NCI-H1930 (cell line): Measurements from ENCODE around the gene DNASE1L3.
"Not testable (repeated sequence)": the region's sequence is repeated elsewhere in the genome, so short reads cannot be mapped to it uniquely, and the experiment has no call there.

ENCODE experiments used
- DNase-seq, 2 experiments: peaks; one replicate each; lab custom pipeline; 2025; lab: John Stamatoyannopoulos, UW

The DNASE1L3 gene

DNA sequence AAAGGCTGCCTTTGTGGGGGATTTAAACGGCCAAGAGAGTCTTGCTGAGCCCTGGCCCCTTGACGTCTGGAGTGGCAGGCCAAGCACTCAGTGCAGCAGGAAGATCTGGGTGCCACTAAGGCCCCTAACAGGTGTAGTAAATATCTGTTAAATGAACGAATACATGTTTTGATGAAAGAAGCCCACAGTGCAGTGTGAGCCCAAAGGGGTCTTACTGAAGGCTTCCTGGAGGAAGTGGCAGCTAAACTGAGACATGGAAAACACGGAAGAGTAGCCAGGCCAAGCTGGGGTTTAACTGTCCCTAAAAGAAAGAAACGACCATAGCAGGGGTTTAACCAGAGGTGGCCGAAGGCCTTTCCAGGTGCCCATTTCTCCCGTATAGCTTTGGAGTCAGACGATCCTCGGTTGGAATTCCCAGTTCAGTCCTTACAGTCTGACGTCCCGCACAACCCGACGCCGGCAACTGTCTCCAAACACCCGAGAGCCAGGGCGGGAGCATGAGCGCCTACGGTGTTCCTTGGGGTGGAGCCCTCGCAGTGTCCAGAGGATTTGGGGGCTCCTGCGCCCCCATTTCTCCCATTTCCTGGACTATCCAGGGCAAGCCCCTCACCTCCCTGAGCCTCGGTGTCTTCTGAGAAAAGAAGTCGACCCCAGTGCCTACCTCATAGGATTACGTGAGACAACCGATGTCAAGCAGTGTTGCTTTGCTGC is 25.9 kb upstream of the DNASE1L3 start:
- DNase-seq = no peak

DNA sequence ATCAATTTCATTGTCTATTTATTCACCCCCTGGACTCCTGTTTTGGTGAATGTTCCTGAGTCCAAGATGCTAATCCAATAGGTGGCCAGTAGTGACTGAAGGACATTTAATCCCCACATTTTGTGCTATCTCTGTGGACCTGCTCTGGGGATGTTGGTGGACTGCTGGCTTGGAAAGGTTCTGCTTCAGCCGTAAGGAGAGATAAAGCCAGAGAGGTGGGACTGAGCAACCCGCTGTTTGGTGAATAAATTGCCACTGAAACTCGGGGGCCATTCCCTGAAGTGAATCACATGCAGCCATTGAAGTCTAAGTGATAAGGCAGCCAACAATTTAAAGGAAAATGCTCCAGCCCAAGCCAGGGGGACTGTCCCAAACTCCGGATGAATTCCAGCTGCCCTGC is 25.2 kb upstream of the DNASE1L3 start:
- no peak for DNase-seq

DNA sequence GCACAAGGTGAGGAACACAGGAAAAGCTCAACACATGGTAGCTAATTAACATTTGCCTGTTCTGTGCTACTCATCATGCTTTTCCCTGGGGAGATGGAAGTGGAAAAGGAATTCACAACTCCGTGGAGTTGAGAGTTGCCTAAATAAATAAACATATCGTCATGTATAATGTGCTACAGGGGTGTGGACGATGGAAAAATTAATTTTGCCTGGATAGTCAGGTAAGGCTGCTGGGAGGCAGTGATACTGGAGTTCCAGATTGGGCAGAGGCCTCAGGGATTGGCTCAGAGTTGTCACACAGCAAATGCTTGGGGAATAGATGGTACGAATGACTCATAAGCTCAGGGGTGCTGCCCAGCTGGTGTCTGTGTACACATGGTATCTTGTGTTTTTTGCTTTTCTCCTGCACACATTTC is 23.8 kb upstream of the DNASE1L3 start:
- no peak for DNase-seq

DNA sequence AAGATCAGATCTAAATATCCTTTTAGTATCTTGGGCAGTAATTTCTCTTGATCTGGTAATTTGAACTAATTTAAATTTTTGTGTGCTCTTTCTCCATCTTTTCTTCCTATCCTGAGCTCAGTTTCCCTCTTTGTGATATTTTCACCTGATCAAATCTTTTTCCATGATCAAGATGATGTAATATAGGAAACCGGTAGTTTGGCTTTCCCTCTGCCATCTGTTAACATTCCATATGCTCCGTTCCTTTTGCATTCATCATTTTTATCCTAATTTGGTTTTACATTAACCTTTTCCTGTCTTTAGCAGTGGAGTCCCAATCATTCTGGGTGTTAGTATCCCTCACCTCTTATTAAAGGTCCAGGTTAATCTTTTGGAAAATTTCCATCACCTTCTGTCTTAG is 20.9 kb upstream of the DNASE1L3 start:
- no peak for DNase-seq

DNA sequence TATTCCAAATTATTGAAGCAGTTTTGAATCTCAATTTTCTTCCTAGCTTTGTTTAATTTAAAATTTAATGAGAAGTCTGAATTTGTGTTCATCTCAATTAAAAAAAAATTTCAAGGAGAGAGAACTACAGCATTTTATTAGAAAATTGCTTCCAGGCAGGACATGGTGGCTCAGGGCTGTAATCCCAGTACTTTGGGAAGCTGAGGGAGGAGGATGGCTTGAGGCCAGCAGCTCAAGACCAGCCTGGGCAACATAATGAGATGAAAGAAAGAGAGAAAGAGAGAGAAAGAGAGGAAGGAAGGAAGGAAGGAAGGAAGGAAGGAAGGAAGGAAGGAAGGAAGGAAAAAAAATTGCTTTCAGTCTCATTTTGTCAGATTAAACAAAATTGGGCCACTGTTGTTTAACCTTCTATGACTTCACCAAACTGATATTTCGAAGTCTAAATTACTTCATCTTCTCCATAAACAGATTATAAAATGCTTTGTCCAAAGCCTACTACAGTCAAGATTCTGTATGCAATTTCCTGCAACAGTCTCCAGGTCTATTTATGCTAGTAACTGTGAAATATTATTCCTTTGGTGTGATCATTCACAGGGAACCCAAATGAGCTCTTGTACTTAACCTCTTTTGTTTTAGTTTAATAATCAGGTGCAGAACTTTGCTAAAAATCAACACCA is 20.2 kb upstream of the DNASE1L3 start:
- no peak for DNase-seq

DNA sequence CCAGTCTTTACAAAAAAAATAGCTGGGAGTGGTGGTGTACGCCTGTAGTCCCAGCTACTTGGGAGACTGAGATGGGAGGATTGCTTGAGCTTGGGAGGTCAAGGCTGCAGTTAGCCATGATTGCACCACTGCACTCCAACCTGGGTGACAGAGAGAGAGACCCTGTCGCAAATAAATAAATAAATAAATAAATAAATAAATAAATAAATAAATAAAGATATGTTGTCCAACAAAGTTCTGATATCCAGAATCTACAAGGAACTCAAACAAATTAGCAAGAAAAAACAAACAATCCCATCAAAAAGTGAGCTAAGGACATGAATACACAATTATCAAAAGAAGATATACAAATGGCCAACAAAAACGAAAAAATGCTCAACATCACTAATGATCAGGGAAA is 17.2 kb upstream of the DNASE1L3 start:
- DNase-seq = not testable (repeated sequence)

DNA sequence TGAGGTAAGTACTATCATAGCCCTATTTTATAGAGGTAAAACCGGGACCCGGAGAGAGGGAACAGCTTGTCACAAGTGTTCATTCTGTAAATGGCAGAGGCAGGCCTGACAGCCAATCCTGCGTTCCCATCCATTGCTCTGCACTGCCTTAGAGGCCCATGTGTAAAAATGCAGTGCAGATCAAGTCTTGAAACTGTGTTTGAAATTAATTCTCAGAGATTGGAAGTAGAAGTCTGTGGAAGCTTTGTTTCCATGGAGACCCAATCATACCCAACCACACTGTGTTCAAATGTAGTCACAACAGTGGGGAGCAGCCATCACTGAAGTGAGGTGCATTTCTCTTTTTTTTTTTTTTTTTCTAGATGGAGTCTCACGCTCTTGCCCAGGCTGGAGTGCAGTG is 13.1 kb upstream of the DNASE1L3 start:
- DNase-seq = no peak

DNA sequence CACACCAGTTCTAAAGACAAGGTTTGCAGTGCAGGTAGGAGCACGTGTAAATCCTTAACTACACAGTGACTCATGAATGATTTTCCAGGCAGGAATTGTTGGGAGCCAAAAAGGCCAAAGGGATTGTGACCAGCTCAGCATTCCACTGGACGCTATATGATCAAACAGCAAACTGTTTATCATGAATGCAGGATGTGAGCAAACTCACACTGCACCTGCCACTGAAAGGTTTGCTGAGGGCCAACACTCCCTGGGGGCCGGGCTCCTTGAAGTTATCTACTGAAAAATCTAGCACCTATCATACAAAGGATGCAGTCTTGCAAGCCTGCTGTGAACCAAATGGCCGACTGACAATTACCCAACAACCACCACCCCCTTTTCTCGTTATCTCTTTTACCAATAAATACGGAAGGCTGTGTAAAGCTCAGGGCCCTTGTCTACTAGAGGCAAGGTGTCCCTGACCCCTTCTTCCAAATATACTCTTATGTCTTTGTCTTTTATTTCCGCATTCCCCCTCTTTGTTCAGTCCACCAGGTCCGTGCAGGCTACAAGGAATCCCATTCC is 11.5 kb upstream of the DNASE1L3 start:
- DNase-seq = no peak

DNA sequence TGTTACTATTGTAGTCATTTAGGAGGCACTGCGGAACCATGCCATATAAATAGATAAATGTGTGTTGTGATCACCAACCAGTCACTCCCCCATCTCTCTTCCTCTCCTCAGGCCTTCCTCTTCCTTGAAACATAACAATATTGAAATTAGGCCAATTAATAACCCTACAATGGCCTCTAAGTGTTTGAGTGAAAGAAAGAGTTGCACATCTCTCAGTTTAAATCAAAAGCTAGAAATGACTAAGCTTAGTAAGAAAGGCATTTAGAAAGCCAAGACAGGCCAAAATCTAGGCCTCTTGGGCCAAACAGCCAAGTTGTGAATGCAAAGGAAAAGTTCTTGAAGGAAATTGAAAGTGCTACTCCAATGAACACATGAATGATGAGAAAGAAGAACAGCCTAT is 8.1 kb upstream of the DNASE1L3 start:
- DNase-seq = no peak

DNA sequence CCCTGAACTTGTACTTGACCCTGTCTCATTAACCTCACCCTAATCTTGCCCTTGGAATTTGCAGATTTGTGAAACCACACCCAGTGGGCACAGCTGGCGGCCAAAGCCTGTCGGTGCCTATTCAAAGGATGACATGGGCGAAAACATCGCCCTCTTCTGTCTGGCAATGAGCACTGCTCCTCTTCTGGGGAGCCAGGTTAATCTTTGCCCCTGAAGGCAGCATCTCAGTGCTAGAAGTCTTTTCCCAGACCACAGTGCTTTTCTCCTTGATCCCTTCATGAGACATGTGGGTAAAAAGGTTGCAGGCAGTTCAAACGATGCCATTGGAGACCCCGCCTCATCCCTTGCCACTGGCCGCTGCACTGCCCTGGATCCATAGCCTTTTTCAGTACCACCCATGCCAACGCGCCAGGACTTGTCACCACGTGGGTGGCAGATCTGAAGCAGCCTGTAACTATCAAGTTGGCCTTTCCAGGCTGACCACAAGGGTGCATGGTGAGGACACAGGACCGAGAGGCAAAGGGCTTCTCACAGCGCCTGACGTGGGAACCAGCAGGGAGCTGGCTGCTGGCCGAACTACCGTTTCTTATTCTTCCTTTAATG is 6.5 kb upstream of the DNASE1L3 start:
- DNase-seq = peak in 1 of 2 experiments; percentile 15

DNA sequence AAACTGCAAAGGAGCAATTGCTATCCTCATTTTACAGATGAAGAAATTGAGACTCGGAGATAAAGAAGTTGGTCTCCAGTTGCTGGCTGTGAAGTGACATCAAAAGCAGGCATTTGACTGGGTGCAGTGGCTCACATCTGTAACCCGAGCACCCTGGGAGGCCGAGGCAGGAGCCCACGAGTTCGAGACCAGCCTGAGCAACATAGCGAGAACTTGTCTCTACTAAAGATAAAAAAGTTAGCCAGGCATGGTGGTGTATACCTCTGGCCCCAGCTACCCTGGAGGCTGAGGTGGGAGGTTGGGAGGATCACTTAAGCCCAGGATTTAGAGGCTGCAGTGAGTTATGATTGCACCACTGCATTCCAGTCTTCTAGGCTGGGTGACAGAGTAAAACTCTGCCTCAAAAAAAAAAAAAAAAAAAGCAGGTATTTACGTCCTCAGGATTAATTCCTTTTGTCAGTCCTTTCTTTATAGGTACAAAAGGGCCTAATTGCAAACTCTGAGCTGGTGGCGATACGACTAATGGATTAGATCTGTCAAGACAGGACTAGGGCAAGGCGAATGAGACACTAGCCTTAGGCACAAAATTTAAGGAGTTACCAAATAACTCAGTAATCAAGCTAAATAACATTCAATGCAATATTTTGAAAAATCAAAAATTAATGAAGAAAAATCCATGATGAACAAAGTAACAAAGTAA is 5.9 kb upstream of the DNASE1L3 start:
- DNase-seq = no peak

DNA sequence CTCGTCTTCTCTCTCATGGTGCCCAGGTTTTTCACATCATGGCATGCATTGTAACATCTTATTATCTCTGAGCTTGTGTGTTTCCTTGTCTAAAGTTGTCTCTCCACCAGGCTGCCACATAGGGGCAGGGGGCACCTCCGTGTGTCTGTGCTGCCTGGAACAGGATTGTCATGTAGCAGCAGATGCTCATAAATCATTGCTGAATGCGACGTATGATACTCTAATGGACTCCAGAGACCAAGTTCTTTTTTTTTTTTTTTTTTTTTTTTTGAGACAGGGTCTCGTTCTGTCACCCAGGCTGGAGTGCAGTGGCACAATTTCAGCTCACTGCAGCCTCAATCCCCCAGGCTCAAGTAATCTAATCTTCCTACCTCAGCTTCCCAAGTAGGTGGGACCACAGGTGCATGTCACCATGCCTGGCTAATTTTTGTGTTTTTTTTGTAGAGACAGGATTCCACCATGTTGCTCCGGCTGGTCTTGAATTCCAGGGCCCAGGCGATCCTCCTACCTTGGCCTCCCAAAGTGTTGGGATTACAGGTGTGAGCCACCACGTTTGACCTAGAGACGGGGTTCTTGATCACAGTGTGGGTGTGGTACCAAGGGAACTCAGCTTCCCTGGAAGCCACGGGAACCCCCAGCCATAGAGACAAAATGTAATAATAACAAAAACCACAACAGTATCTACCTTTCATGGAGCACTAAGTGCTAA is 4.7 kb upstream of the DNASE1L3 start:
- DNase-seq = no peak

DNA sequence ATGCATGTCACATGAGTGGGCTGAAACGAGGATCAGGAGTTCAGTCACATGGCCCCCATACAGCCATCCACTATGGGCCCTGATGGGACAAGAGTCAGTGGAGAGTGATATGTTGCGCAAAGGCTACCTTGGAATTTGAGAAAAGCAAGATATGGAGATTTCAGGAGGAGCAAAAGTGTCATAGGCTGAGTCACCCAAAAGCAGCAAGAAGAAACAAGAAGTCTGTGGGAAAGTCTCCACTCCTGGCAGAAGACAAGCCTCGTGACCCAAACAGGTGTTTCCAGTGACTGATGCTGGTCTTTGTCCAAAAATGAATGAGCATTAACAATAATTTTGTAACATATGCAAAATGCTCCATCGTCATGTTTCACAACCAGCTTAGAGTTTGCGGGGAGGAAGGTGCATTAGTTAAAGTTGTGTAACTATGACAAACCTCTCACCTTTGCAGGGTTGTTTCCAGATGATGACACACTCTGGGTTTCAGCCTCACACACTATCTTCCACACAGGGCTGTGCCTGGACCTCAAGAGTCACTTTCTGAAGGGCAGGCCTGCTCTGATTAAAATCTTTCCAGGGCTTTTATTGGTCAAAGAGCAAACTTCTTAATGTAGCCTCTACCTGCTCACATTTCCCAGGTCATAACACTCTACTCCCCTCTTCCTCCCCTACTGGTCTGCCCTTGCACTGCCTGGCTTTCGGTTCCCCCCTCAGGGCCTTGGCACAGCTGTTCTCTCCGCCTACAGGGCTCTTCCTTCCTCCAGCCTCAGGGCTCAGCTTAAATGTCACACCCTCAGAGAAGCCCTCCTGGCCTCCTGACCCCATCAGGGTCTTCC is 3.9 kb upstream of the DNASE1L3 start:
- DNase-seq = no peak

DNA sequence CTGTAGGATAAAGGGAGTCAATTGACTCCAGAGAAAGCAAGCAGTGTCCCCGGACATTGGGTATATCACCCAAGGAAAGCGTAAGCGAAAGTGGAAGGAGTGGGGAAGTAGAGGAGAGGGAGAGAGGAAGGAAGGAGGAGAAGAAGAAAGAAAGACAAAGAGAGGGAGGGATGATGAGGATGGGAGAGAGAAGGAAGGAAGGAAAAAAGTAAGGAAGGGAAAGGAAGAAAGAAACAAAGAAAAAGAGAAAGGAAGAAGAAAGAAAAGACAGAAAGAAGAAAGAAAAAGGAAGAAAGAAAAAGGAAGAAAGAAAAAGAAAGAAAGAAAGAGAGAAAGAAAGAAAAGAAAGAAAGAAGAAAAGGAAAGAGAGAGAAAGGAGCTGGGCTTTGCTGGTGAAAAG is 839 bp downstream of the DNASE1L3 start:
- no peak for DNase-seq

DNA sequence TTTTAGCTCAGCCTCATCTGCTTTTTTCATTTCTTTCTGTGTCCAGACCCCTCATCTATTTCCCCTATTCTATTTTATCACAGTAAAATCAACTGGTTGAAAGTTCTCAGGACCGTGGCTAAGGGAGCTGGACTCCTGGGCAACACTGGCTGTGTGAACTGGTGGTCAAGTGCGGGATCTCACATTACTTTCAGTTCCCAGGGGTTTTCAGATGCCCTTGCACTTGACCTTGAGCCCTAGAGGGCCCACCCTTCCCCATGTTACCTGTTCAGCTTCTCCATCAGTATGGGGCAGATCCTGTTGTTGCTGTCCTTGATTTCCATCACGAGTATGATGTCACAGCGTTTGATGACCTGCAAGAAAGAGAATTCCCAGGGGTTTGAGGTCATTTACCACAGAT is 2.8 kb downstream of the DNASE1L3 start:
- DNase-seq = no peak

DNA sequence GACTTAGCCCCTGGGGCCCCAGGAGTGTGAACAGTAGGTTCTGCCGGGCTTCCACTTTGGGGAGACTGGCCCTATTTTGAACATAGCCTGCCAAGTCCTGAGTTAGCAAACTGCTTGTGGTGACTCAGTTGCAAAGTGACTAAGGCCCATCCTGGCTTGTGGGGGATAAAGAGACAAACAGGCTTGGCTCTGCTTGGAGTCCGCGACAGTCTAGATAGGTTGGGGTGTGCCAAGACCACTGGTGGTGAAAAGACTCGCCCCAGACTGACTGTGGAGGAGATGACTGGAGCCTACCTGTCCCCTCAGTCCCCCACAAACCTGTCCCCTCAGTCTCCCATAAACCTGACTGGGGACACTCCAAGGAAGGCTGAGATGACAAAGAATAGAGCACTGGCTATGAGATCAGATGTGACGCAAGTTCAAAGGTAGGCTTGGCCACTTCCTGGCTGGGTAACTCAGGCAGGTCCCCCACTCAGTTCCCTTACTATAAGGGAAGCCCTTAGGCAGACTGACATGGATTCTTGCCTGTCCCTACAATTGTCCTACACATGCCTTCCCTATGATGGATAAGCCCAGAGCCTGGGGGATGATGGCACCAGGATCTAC is 4.3 kb downstream of the DNASE1L3 start:
- no peak for DNase-seq

DNA sequence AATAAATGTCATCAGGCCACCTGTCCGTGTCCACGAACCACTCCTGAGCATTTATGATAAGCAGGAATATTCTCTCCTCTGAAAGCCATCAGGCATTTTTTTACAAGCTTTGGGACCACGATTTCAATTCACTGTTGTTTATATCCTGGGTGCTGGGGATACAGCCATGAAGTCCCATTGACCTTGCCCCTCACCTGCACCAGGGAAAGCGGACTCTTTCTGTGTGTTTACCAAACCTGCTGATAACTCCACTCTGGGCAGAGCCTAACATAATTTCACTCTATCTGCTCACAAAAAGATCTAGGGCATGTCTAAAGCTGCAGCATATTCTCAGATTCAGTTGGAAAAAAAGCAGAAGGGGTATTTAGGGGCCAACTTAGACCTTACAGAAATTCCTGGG is 4.8 kb downstream of the DNASE1L3 start:
- DNase-seq = no peak

DNA sequence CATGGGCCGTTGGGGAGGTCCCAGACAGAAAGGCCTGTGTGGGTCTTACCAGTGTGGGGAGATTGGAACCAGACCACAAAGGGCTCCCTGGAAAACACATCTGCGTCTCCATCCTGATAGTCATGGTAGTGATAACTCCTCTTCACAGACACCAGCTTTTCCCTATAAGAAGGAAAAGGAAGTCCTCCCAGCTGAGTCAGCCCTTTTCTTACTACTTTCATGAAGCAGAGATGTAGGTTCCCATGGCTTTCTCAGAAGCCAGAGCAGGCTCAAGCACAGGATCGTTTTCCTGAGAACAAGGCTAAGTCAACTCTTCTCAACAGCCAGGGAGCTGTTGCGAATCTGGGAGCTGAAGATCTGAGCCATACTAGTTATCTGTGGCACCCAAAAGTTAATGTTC is 6.1 kb downstream of the DNASE1L3 start:
- no peak for DNase-seq

DNA sequence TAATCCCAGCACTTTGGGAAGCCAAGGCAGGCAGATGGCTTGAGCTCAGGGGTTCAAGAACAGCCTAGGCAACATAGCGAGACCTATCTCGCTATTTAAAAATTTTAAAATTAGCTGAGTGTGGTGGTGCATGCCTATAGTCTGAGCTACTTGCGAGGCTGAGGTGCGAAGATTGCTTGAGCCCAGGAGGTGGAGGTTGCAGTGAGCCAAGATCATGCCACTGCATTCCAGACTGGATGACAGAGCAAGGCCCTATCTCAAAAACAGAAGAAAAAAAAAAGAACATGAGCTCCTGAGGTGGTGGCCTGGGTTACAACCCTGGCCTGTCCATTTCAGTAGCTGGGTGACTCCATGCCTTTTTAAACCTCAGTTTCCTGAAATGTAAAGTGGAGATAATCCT is 7.2 kb downstream of the DNASE1L3 start:
- DNase-seq = no peak

DNA sequence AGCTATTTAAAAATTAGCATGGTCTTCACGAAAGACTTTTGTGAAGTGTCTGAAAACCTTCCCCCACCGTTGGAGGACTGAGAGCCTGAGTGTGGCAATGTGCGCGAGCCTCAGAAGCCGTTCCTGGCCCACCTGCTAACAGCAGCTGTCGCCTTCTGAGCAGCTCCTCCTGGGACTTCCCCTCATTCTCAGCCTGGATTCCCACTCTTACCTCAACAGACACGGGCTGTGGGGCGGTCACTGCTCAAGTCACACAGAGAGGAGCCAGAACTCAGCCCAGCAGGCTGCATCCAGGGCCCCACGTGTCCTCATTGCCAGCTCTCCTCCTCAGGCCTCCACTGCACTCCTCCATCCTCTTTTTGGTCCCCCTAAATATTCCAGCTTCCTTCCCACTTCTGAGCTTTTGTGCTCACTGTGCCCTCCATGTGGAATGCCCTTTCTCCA is 7.8 kb downstream of the DNASE1L3 start:
- DNase-seq = no peak
